ENCODE measurements around the gene EPB41L3.

DNA sequence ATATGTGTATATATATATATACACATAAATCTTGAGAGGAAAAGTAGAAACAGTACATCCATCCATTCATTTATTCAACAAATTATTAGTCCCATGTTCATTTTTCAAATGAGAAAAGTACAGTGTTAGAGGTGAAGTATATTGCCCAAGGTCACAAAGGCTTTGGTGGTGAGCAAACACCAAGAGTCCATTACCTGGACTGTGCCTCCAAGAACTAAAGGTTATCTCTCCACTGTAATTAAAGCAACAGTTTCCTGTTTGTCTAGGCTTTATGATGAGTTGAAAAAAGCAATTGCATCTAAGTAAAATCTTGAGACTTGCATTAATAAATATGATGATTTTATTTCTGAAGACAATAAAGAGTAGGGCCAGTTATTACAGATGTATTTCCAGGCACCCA, 44.7 kb upstream of the EPB41L3 start:
- TF ChIP-seq EZH2phosphoT487 (IDR thresholded peaks at IDR 0.05; ENCODE audit: insufficient read depth, low read depth) (no peak), EZH2 (IDR thresholded peaks at IDR 0.05; ENCODE audit: insufficient read depth, poor library complexity, severe bottlenecking) (no peak)

Measured in GM23248 (cell line).